ENCODE measurements around the gene QPCT. TPM values are rescaled to one million over a fixed set of nuclear protein-coding genes. Genes with fewer than 3 reads are reported as not detected.

QPCT gene
- total and polyA plus RNA-seq, 2 of the 4 experiments (the other 2 are of a cell fraction) = 1.9 to 2.2 TPM

DNA sequence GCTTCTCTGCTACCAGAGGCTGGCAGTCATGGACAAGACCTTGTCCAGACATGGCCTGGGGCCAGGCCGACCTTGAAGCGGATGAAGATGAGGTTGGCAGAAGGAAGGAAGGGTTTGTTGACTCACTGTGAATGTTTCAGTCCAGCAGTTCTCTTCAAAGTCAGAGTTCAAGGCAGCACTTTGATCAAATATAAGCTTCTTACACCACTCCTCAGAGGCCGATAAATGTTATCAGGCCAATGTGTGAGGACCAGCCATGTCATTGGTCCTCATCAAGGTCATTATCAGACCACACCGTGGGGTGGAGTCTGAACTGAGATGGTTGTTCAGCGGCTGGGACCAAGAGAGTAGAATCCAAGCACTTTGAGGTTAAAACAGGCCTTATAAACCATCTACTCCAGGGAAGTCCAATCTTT, 35.5 kb downstream of the QPCT start:
- in situ Hi-C loops (cut with MboI; ENCODE audit: low sequenced_read_pairs) = no loop called here
- dilution Hi-C loops (cut with HindIII; ENCODE audit: low sequenced_read_pairs, unreplicated experiment) = no loop called here
- peak overlapping the region; percentile 50 for H2BK15ac ChIP-seq (ENCODE audit: low read depth, low read length)
- ChIA-PET CTCF (no interaction called here), POLR2A (ENCODE audit: unreplicated experiment) (no interaction called here)
- peak overlapping the region; percentile 61 for H2BK120ac ChIP-seq (ENCODE audit: low read depth, low read length)
- peak overlapping the region; percentile 60 for H3K4ac ChIP-seq (ENCODE audit: low read depth, low read length)
- H3K9me1 ChIP-seq (ENCODE audit: insufficient read depth, low read length) = peaks cover 9% of the 10 kb centered on the region
- no peak overlapping the region for H3K56ac ChIP-seq (ENCODE audit: extremely low read depth, insufficient read depth, low read length)
- H4K8ac ChIP-seq (ENCODE audit: low read depth in 2 of 2, low read length in 2 of 2) = no peak overlapping the region
- peak overlapping the region; percentile 70; the same call in 1 of the 2 replicates for H2BK20ac ChIP-seq (ENCODE audit: low read depth, low read length)
- no peak overlapping the region for H3K4me3 ChIP-seq (ENCODE audit: insufficient read depth, low read depth, low read length)
- H2AK9ac ChIP-seq (replicated peaks; ENCODE audit: low read depth, low read length, poor library complexity) = no peak overlapping the region
- no peak for TF ChIP-seq RCOR1 (IDR thresholded peaks at IDR 0.05; ENCODE audit: insufficient replicate concordance, low read length)
- TF ChIP-seq, protein P1, sequence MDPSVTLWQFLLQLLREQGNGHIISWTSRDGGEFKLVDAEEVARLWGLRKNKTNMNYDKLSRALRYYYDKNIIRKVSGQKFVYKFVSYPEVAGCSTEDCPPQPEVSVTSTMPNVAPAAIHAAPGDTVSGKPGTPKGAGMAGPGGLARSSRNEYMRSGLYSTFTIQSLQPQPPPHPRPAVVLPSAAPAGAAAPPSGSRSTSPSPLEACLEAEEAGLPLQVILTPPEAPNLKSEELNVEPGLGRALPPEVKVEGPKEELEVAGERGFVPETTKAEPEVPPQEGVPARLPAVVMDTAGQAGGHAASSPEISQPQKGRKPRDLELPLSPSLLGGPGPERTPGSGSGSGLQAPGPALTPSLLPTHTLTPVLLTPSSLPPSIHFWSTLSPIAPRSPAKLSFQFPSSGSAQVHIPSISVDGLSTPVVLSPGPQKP (IDR thresholded peaks at IDR 0.05; ENCODE audit: borderline replicate concordance, low read depth, low read length) = no peak
- TF ChIP-seq NFE2L2 (IDR thresholded peaks at IDR 0.05; ENCODE audit: low read depth, low read length) = no peak
- no peak for TF ChIP-seq CHD1 (IDR thresholded peaks at IDR 0.05; ENCODE audit: low read depth, low read length)
- no peak for TF ChIP-seq RFX5 (IDR thresholded peaks at IDR 0.05; ENCODE audit: low read depth, low read length)
- TF ChIP-seq, protein P2, sequence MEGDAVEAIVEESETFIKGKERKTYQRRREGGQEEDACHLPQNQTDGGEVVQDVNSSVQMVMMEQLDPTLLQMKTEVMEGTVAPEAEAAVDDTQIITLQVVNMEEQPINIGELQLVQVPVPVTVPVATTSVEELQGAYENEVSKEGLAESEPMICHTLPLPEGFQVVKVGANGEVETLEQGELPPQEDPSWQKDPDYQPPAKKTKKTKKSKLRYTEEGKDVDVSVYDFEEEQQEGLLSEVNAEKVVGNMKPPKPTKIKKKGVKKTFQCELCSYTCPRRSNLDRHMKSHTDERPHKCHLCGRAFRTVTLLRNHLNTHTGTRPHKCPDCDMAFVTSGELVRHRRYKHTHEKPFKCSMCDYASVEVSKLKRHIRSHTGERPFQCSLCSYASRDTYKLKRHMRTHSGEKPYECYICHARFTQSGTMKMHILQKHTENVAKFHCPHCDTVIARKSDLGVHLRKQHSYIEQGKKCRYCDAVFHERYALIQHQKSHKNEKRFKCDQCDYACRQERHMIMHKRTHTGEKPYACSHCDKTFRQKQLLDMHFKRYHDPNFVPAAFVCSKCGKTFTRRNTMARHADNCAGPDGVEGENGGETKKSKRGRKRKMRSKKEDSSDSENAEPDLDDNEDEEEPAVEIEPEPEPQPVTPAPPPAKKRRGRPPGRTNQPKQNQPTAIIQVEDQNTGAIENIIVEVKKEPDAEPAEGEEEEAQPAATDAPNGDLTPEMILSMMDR (conservative IDR thresholded peaks at IDR 0.05; ENCODE audit: low read depth, low read length) = no peak
- TF ChIP-seq RAD21 (IDR thresholded peaks at IDR 0.05; ENCODE audit: low read length) = no peak
- no peak for TF ChIP-seq MXI1 (IDR thresholded peaks at IDR 0.05; ENCODE audit: borderline replicate concordance, low read depth, low read length)
- TF ChIP-seq POLR2A (IDR thresholded peaks at IDR 0.05; ENCODE audit: low read depth, low read length) = no peak
- TF ChIP-seq MAZ (IDR thresholded peaks at IDR 0.05; ENCODE audit: borderline replicate concordance, low read depth, low read length) = no peak
- TF ChIP-seq FOS (IDR thresholded peaks at IDR 0.05; ENCODE audit: low read depth, low read length) = no peak
- no peak for TF ChIP-seq MAFK (IDR thresholded peaks at IDR 0.05; ENCODE audit: low read depth, low read length)
- TF ChIP-seq BHLHE40 (IDR thresholded peaks at IDR 0.05; ENCODE audit: low read depth, low read length) = no peak
- TF ChIP-seq, protein P3, sequence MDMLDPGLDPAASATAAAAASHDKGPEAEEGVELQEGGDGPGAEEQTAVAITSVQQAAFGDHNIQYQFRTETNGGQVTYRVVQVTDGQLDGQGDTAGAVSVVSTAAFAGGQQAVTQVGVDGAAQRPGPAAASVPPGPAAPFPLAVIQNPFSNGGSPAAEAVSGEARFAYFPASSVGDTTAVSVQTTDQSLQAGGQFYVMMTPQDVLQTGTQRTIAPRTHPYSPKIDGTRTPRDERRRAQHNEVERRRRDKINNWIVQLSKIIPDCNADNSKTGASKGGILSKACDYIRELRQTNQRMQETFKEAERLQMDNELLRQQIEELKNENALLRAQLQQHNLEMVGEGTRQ (IDR thresholded peaks at IDR 0.05; ENCODE audit: low read depth, low read length) = no peak
- no peak for TF ChIP-seq SMC3 (IDR thresholded peaks at IDR 0.05; ENCODE audit: low read depth, low read length)
- TF ChIP-seq CEBPB (IDR thresholded peaks at IDR 0.05; ENCODE audit: low read depth, low read length) = no peak
- H2BK5ac ChIP-seq (ENCODE audit: low read depth, low read length, poor library complexity, severe bottlenecking) = no peak overlapping the region
- ATAC-seq (ENCODE audit: low read depth) (no peak), DNase-seq (no peak)
- no peak overlapping the region for H4K91ac ChIP-seq (ENCODE audit: insufficient read depth, low read depth, low read length)
- H3K79me1 ChIP-seq (ENCODE audit: low read depth in 1 of 2, low read length in 2 of 2) = peaks cover 0 to 4% of the 10 kb centered on the region in 2 experiments; a peak in 1 of 4 replicates
- H3K4me2 ChIP-seq (ENCODE audit: low read depth, low read length) = no peak overlapping the region
- H3K4me1 ChIP-seq (ENCODE audit: control insufficient read depth, insufficient read depth, low read length) = peaks cover 9% of the 10 kb centered on the region
- no peaks in the 10 kb centered on the region for H3K27me3 ChIP-seq (ENCODE audit: control insufficient read depth, insufficient read depth, low read length)
- no peak overlapping the region for H3K27ac ChIP-seq (ENCODE audit: insufficient read depth, low read length)
- H4K20me1 ChIP-seq (ENCODE audit: insufficient read depth, low read length) = no peaks in the 10 kb centered on the region
- no peak overlapping the region for H4K5ac ChIP-seq (ENCODE audit: low read depth, low read length)
- H3K9me3 ChIP-seq (ENCODE audit: control insufficient read depth, insufficient read depth, low read length) = no peaks in the 10 kb centered on the region
- no CpG with 5 or more reads among the region's 5 CpGs for WGBS, 2 experiments (ENCODE audit: extremely low coverage in 2 of 2, insufficient read length in 1 of 2)
- no peak overlapping the region for H3K18ac ChIP-seq (ENCODE audit: low read depth, low read length)
- H2AK5ac ChIP-seq (ENCODE audit: low read depth, low read length) = peak overlapping the region; percentile 66
- peak overlapping the region; percentile 55; the same call in 1 of the 2 replicates for H3K14ac ChIP-seq (replicated peaks; ENCODE audit: low read depth, low read length)
- BruUV-seq (replicated peaks) = no TSS peak
- no peaks in the 10 kb centered on the region for H3K36me3 ChIP-seq (ENCODE audit: control insufficient read depth, insufficient read depth, low read length)
- intact Hi-C loops (cut with micrococcal nuclease) = no loop called here
- peak overlapping the region; percentile 84; the same call in 1 of the 2 replicates for H3K23ac ChIP-seq (ENCODE audit: low read depth, low read length)
- no peak overlapping the region for H2AFZ ChIP-seq (replicated peaks; ENCODE audit: low read length, poor library complexity)
- no peak overlapping the region for H3K9ac ChIP-seq (ENCODE audit: low read depth, low read length)

Data from IMR-90 (cell line).